Measurements from ENCODE around the gene TPSAB1.

The TPSAB1 gene

DNA sequence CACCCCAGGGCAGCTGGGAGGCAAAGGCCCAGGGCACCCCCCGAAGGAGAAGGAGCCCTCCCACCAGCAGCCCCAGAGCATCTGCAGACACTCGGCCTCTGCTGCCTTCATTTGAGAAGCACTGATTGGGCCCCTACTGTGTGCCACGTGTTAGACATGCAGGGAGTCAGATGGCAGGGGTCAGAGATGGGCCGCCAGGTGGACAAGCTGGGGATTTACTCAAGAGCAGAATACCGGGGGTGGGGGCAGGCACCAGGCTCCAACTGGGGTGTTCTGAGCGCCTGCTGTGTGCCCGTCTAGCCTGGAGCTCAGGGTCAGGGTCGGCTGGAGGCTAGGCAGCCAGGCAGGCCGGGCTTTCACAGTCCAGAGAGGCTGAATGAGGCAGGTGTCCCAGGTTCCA lies 34.2 kb upstream of the TPSAB1 start:
- no peak for TF ChIP-seq POLR2AphosphoS5 (IDR thresholded peaks at IDR 0.05; ENCODE audit: low read depth, low read length)
- no peak for TF ChIP-seq TAF1 (IDR thresholded peaks at IDR 0.05; ENCODE audit: borderline replicate concordance, insufficient read depth, low read length)
- TF ChIP-seq SIN3A (IDR thresholded peaks at IDR 0.05; ENCODE audit: borderline replicate concordance, insufficient read depth, low read length): no peak
- TF ChIP-seq REST (IDR thresholded peaks at IDR 0.05; ENCODE audit: insufficient read depth in 1 of 2, low read depth in 2 of 2, low read length in 2 of 2): no peak
- TF ChIP-seq FOXP2 (optimal IDR thresholded peaks at IDR 0.05; ENCODE audit: borderline replicate concordance, extremely low read depth, extremely low read length, insufficient read depth): no peak

DNA sequence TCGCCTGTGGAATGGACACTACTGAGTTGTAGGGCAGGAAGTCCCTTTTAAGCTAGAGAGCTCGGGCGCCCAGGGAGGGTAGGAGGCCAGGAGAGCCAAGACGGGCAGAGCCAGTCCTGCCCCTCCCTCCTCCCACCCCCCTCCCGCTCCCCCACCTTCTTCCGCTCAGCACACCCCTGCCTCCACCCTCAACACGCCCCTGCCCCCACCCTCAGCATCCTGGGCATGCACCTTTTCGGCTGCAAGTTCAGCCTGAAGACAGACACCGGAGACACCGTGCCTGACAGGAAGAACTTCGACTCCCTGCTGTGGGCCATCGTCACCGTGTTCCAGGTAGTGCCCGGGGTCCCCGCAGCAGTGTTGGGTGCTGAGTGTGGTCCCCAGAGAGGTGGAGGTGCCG lies 33.7 kb upstream of the TPSAB1 start:
- no peak for TF ChIP-seq FOXP2 (optimal IDR thresholded peaks at IDR 0.05; ENCODE audit: borderline replicate concordance, extremely low read depth, extremely low read length, insufficient read depth)
- no peak for TF ChIP-seq TAF1 (IDR thresholded peaks at IDR 0.05; ENCODE audit: borderline replicate concordance, insufficient read depth, low read length)
- TF ChIP-seq REST (IDR thresholded peaks at IDR 0.05; ENCODE audit: insufficient read depth in 1 of 2, low read depth in 2 of 2, low read length in 2 of 2): no peak
- no peak for TF ChIP-seq POLR2AphosphoS5 (IDR thresholded peaks at IDR 0.05; ENCODE audit: low read depth, low read length)
- no peak for TF ChIP-seq SIN3A (IDR thresholded peaks at IDR 0.05; ENCODE audit: borderline replicate concordance, insufficient read depth, low read length)

DNA sequence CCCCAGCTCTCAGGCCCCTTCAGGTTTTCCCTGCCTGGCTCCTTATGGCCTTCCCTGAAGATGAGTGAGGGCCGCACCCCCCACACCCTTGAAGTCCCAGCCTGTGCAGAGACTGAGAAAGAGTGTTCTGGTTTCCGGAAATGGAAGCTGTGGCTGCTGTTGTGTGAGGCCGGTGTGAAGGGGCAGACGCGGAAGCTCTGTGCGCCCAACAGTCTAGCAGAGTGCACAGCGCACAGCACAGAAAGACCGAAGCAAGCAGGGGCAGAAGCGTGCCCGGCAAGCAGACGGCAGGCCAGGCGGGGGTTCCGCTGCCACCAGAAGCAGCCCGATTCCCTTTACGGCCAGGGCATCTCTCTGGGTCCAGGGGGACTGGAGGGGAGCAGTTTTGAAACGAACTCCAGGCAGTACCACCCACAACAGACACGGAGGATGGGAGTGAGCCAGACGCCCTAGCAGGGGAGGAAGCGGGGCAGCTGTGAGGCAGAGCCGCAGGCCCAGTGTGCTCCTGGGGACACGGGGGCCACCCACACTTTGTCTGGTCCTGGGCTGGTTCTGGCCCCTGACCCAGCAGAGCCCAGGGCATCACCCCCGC lies 32.2 kb upstream of the TPSAB1 start:
- TF ChIP-seq POLR2AphosphoS5 (IDR thresholded peaks at IDR 0.05; ENCODE audit: low read depth, low read length) (no peak), TAF1 (IDR thresholded peaks at IDR 0.05; ENCODE audit: borderline replicate concordance, insufficient read depth, low read length) (no peak), SIN3A (IDR thresholded peaks at IDR 0.05; ENCODE audit: borderline replicate concordance, insufficient read depth, low read length) (no peak), FOXP2 (optimal IDR thresholded peaks at IDR 0.05; ENCODE audit: borderline replicate concordance, extremely low read depth, extremely low read length, insufficient read depth) (no peak), REST (IDR thresholded peaks at IDR 0.05; ENCODE audit: insufficient read depth in 1 of 2, low read depth in 2 of 2, low read length in 2 of 2) (no peak)

DNA sequence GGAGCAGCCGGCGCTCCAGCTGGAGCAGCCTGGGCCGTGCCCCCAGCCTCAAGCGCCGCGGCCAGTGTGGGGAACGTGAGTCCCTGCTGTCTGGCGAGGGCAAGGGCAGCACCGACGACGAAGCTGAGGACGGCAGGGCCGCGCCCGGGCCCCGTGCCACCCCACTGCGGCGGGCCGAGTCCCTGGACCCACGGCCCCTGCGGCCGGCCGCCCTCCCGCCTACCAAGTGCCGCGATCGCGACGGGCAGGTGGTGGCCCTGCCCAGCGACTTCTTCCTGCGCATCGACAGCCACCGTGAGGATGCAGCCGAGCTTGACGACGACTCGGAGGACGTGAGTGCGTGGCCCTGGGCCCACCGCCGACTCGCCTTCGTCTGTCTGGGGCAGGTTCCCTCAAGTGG lies 31.4 kb upstream of the TPSAB1 start:
- TF ChIP-seq SIN3A (IDR thresholded peaks at IDR 0.05; ENCODE audit: borderline replicate concordance, insufficient read depth, low read length) (no peak), REST (IDR thresholded peaks at IDR 0.05; ENCODE audit: insufficient read depth in 1 of 2, low read depth in 2 of 2, low read length in 2 of 2) (no peak), TAF1 (IDR thresholded peaks at IDR 0.05; ENCODE audit: borderline replicate concordance, insufficient read depth, low read length) (no peak), FOXP2 (optimal IDR thresholded peaks at IDR 0.05; ENCODE audit: borderline replicate concordance, extremely low read depth, extremely low read length, insufficient read depth) (no peak), POLR2AphosphoS5 (IDR thresholded peaks at IDR 0.05; ENCODE audit: low read depth, low read length) (no peak)

All from PFSK-1 (cell line).